GM12873 (cell line): ENCODE data around the gene THUMPD3.

Experiments
- TF ChIP-seq, protein P1 (sequence below): IDR thresholded peaks from 2 replicates; pipeline ENCODE4 v1.5.1; 2012; ENCODE audit warnings: low read depth, mild to moderate bottlenecking, moderate library complexity, low read length, control low read depth; ENCODE audit not compliant: insufficient read depth; ENCODE audit errors: missing control alignments

THUMPD3 gene

DNA sequence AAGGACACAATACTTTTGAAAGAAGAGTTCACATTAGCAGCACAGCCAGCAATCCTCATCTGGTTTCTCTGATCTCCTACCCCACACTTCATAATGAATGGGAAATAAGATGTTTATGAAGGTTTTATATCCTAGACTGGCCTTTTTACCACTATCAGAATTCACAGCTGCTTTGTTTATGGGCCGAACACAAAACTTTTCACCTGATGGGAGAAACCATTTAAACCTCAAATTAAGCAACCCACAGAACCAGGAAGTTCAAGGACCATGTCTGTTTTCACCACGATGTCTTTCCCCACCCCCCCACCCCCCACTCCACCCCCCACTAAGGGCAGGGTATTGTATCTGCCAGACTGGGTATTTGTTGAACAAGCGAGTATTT is 23.2 kb downstream of the THUMPD3 start:
- TF ChIP-seq, protein P1, sequence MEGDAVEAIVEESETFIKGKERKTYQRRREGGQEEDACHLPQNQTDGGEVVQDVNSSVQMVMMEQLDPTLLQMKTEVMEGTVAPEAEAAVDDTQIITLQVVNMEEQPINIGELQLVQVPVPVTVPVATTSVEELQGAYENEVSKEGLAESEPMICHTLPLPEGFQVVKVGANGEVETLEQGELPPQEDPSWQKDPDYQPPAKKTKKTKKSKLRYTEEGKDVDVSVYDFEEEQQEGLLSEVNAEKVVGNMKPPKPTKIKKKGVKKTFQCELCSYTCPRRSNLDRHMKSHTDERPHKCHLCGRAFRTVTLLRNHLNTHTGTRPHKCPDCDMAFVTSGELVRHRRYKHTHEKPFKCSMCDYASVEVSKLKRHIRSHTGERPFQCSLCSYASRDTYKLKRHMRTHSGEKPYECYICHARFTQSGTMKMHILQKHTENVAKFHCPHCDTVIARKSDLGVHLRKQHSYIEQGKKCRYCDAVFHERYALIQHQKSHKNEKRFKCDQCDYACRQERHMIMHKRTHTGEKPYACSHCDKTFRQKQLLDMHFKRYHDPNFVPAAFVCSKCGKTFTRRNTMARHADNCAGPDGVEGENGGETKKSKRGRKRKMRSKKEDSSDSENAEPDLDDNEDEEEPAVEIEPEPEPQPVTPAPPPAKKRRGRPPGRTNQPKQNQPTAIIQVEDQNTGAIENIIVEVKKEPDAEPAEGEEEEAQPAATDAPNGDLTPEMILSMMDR: no peak

DNA sequence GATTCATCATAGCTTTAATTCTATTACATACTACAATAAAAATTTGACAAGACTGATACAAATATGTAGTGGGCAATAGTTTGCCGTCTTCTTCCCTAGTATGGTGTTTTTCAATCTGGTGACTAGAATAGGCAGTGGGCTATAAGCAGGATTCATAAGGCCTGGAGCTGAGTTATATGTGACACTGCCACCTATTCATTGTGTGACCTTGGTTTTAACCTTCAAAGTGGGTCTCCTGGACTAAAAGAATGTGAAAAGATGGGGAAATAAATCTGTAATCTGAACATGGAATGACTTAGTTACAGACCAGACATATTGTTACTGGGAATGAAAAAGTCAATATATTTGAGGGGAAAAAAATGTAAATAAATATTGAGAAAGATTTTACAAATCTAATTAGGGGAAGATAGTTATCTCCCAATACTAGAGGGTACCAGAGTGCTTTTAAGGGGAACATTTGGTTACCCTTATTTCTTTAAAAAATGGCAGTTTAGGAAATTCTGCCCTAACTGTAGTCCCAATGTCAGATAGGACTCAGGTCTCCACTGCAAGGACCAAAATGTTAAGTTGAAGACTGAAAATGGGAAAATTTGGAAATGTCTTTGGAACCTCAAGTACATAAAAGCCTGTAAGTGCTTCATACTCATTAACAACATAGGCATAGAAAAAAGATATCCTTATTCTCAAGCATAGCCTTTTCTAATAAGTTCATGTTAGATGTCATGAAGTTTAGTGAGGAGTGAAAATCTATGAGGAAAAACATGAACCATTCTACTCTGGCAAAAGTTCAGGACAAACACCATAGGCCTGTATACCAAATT is 23.9 kb downstream of the THUMPD3 start:
- TF ChIP-seq, protein P1: no peak

DNA sequence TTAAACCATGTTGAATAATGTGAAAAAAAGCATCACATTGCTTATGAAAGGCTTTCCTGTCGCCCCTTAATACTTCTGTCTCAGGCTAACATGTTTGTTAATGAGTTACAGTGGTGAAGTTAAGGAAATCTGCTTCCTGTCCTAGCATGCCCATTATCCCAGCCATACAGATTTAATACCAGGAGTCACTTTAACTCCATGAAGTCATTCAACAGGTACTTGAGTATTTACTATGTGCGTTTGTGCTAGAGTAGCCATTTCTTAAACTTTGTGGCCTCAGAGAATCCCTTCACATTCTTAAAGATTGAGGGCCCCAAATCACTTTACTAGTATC is 24.4 kb downstream of the THUMPD3 start:
- TF ChIP-seq, protein P1: no peak

DNA sequence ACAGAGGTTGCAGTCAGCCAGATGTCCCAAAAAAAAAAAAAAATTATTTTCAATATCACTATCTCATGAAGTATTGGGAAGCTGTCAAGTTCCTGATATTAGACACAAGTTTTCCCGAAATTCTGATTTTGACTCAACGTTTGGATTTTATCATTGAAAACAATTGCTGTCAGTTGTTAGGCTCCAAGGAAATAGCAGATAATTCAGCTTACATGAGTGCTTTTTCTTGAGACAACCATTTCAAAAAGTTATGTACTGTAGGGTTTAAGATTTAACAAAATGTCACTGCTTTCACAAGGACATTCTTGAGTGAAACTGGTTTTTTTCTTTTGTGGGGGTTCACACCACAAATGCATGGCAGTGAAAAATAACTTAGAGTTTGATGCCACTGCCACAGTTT is 25.3 kb downstream of the THUMPD3 start:
- TF ChIP-seq, protein P1: no peak

DNA sequence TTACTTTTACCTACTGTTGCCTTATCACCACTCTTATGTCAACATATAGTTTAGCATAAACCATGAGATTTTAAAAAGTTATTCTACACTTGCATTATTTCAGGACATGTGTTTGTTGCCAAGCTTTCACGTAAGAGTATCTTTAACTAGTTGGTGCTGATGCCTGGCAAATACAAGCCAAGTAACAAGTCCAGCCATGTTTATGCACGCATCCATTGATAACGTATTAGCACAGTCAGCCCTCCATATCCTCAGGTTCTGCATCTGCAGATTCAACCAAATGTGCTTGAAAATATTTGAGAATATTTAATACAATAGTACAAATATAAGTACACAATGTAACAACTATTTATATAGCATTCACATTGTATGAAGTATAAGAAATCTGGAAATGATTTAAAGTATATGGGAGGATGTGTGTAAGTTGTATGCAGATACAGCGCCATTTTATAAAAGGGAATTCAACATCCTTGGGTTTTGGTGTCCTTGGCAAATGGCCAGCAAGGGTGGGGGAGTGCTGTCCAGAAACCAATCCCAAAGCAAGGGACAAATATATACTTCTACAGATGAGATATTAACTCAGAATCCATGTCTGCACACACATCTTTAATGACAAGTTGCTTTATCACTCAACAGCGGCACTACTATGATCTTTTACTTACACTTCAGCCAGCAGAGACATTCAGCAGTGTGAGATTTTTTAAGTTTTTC is 25.9 kb downstream of the THUMPD3 start:
- TF ChIP-seq, protein P1: no peak

DNA sequence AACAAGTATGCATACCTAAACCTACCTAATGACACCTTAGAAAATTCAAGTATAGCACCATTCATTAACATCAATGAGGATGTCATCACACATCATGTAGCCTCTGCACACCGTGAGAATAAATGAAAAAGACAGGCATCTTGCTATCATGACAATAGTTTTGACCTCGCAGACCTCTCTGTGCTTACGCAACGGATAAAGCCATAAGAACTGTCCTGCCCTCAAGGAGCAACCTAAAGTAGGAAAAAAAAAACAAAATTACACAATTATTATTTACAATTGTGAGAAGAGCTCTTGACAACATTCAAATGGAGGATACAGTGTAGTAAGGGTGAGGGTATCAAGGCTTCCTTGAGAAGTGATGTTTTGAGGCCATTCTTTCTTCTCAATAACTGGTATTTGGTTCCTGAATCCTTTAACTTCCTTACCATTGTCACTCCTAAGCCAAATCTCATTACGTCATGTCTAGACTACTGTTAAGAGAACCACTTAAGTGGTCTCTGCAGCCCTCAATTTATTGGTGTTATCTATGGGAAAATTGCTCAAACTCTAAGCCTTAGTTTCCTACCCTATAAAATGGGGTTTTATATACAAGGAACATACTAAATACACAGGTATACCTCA is 27.5 kb downstream of the THUMPD3 start:
- TF ChIP-seq, protein P1: no peak

DNA sequence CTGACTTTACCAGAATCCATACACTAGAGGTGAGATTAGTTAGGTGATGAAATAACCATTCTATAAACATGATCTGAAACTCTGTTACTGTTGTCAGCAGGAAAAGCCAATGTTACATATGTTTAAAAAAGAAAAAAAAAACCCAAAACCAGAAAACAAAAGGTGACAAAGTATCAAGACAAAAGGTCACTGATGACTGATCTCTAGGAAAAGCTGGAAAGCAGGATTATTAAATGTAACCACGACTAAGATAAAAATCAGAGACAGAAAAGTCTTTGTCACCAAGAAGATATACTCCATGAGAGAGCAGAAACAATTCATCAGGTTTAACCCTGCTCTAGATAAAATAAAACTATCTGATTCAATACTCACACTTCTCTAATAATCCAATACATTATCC is 29.2 kb downstream of the THUMPD3 start:
- TF ChIP-seq, protein P1: no peak
